Epithelial cell of esophagus (primary cell): ENCODE measurements around the gene WWTR1.

Experiments used
- DNase-seq: peaks from one replicate; pipeline ENCODE4 v3.0.0; 2010; ENCODE audit warnings: low read depth
- H3K4me3 ChIP-seq: 2 replicates; pipeline ENCODE4 v1.5.1; 2011; ENCODE audit warnings: mild to moderate bottlenecking, low read length, control low read depth
- CTCF ChIP-seq: IDR thresholded peaks from 2 replicates; pipeline ENCODE4 v1.5.1; 2011; ENCODE audit warnings: low read depth, mild to moderate bottlenecking, low read length, control low read depth, inconsistent platforms; ENCODE audit not compliant: insufficient read depth; ENCODE audit errors: missing control alignments

The WWTR1 gene

GRCh38 chr3:149610351-149611105 lies 47.3 kb downstream of the WWTR1 start:
- DNase-seq, result no peak
- TF ChIP-seq CTCF, result no peak
- no peak overlapping the region for H3K4me3 ChIP-seq

- TF ChIP-seq CTCF, result no peak
- DNase-seq, result no peak
- no peak overlapping the region for H3K4me3 ChIP-seq
Observed at GRCh38 chr3:149609595-149609994, 48.2 kb downstream of the WWTR1 start.

- no peak for DNase-seq
- H3K4me3 ChIP-seq, result no peak overlapping the region
- no peak for TF ChIP-seq CTCF
Observed at GRCh38 chr3:149608987-149609386, 48.8 kb downstream of the WWTR1 start.

- H3K4me3 ChIP-seq, result no peak overlapping the region
- DNase-seq, result peak; percentile 64
- TF ChIP-seq CTCF, result no peak
Observed at GRCh38 chr3:149605902-149606301, 51.9 kb downstream of the WWTR1 start.

- H3K4me3 ChIP-seq, result no peak overlapping the region
- no peak for DNase-seq
- no peak for TF ChIP-seq CTCF
Observed at GRCh38 chr3:149604125-149604875, 53.5 kb downstream of the WWTR1 start.

- H3K4me3 ChIP-seq, result no peak overlapping the region
- TF ChIP-seq CTCF, result no peak
- DNase-seq, result peak; percentile 51
Observed at GRCh38 chr3:149603126-149604074, 54.4 kb downstream of the WWTR1 start.
